Fibroblast of lung (primary cell): ENCODE measurements around the gene BCL2L12.

Experiments used
- CTCF ChIP-seq, 2 donors: IDR thresholded peaks in 1 of 2; conservative IDR thresholded peaks in 1 of 2; 1 replicate in 1 of 2; 2 replicates in 1 of 2; pipeline ENCODE4 v1.5.1; 2011 to 2012; ENCODE audit warnings: low read length in 2 of 2, control low read depth in 1 of 2, inconsistent platforms in 1 of 2, low read depth in 1 of 2, mild to moderate bottlenecking in 1 of 2
- EZH2 ChIP-seq: IDR thresholded peaks from 2 replicates; pipeline ENCODE4 v1.5.1; 2012; ENCODE audit warnings: low read length, control low read depth, mild to moderate bottlenecking; ENCODE audit errors: missing control alignments

DNA sequence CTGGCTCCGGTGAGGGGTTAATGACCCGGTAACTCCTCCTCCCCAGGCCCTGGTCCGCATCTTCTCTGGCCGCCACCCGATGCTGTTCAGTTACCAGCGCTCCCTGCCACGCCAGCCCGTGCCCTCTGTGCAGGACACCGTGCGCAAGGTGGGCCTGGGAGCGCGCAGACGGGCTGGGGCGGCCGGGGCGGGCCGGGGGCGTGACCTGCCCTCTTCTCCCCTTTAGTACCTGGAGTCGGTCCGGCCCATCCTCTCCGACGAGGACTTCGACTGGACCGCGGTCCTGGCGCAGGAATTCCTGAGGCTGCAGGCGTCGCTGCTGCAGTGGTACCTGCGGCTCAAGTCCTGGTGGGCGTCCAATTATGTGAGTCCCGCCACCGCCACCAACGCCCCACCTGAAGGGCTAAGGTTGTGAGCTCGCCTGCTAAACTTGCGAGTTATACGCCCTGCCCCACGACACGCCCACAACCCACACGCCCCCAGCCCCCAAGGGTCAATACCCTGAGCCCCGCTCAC lies 35.6 kb downstream of the BCL2L12 start:
- TF ChIP-seq EZH2: no peak
- TF ChIP-seq CTCF (conservative IDR thresholded peaks at IDR 0.05 in 1 of 2, IDR thresholded peaks at IDR 0.05 in 1 of 2; ENCODE audit: low read depth in 1 of 2, low read length in 2 of 2): no peak
